ENCODE data around the gene LTBP1. TPM values are rescaled to one million over a fixed set of nuclear protein-coding genes. Genes with fewer than 3 reads are reported as not detected.

LTBP1 gene
- total and polyA plus RNA-seq, 2 of the 13 experiments (the other 11 are each of a cell fraction or from before 2014, with no cell fraction given), result 0.12 to 0.22 TPM

DNA sequence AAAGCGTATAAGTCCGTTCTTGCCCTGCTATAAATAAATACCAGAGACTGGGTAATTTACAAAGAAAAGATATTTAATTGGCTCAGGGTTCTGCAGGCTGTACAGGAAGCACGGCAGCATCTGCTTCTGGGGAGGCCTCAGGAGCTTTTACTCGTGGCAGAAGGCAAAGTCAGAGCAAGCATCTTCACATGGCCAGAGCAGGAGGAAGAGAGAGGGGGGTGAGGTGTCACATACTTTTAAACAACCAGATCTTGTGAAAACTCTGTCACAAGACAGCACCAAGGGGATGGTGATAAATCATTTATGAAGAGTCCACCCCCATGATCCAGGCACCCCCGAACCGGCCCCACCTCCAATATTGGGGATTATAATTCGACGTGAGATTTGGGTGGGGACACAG is 130.6 kb downstream of the LTBP1 start:
- H3K4me1 ChIP-seq (ENCODE audit: insufficient read depth, low read length), result no peaks in the 10 kb centered on the region
- no peak overlapping the region for H2AFZ ChIP-seq (ENCODE audit: low read length)
- no peak overlapping the region for H3K27ac ChIP-seq (ENCODE audit: extremely low read length, insufficient read depth, low read length)
- ChIA-PET POLR2A (no interaction called here), CTCF (ENCODE audit: low intra/inter-chr PET ratio, low total read pairs) (no interaction called here)
- intact Hi-C loops (cut with micrococcal nuclease; ENCODE audit: unreplicated experiment), result no loop called here
- H3K4me2 ChIP-seq (ENCODE audit: low read depth, low read length), result no peak overlapping the region
- in situ Hi-C loops (cut with HindIII; ENCODE audit: extremely low pct_ligation_motif_present, low pct_unique_long_range_greater_than_20kb), result no loop called here
- H3K36me3 ChIP-seq (replicated peaks in 1 of 2; ENCODE audit: control insufficient read depth in 1 of 2, insufficient read depth in 2 of 2, low read length in 2 of 2), result no peaks in the 10 kb centered on the region
- H3K27me3 ChIP-seq (ENCODE audit: control insufficient read depth in 1 of 2, insufficient read depth in 2 of 2, low read length in 2 of 2), result peaks cover 0 to 7% of the 10 kb centered on the region in 2 experiments; a peak in 2 of 5 replicates
- WGBS (ENCODE audit: low lambda C conversion rate), result 11% methylated on average over 8 of the region's 8 CpGs
- no peak for ATAC-seq
- no peaks in the 10 kb centered on the region for H3K79me2 ChIP-seq (ENCODE audit: insufficient read depth, low read length)
- BruUV-seq (replicated peaks), result no TSS peak
- no peak overlapping the region for H3K4me3 ChIP-seq (replicated peaks in 1 of 3; ENCODE audit: insufficient read depth in 1 of 3, low read depth in 2 of 3, low read length in 3 of 3)
- H3K9me3 ChIP-seq (ENCODE audit: low read length), result no peaks in the 10 kb centered on the region
- TF ChIP-seq, protein P1, sequence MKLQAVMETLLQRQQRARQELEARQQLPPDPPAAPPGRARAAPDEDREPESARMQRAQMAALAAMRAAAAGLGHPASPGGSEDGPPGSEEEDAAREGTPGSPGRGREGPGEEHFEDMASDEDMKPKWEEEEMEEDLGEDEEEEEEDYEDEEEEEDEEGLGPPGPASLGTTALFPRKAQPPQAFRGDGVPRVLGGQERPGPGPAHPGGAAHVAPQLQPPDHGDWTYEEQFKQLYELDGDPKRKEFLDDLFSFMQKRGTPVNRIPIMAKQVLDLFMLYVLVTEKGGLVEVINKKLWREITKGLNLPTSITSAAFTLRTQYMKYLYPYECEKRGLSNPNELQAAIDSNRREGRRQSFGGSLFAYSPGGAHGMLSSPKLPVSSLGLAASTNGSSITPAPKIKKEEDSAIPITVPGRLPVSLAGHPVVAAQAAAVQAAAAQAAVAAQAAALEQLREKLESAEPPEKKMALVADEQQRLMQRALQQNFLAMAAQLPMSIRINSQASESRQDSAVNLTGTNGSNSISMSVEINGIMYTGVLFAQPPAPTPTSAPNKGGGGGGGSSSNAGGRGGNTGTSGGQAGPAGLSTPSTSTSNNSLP (IDR thresholded peaks at IDR 0.05; ENCODE audit: low read depth, low read length), result no peak
- TF ChIP-seq SRSF4 (IDR thresholded peaks at IDR 0.05; ENCODE audit: low read depth, low read length, poor library complexity, severe bottlenecking) (no peak), ZNF558 (CRISPR knock-in tag; IDR thresholded peaks at IDR 0.05; ENCODE audit: borderline replicate concordance) (no peak), RFX5 (IDR thresholded peaks at IDR 0.05; ENCODE audit: low read depth, low read length) (no peak), SRSF9 (IDR thresholded peaks at IDR 0.05; ENCODE audit: borderline replicate concordance, insufficient read depth, low read depth, low read length, poor library complexity, severe bottlenecking) (no peak), ARHGAP35 (CRISPR knock-in tag; IDR thresholded peaks at IDR 0.05; ENCODE audit: borderline replicate concordance) (no peak), ZNF292 (CRISPR knock-in tag; IDR thresholded peaks at IDR 0.05; ENCODE audit: borderline replicate concordance, low read depth) (no peak), ZNF670 (CRISPR knock-in tag; IDR thresholded peaks at IDR 0.05; ENCODE audit: borderline replicate concordance) (no peak), ZNF274 (CRISPR knock-in tag; IDR thresholded peaks at IDR 0.05) (no peak), ATAD3A (CRISPR knock-in tag; IDR thresholded peaks at IDR 0.05) (no peak), MBD4 (IDR thresholded peaks at IDR 0.05; ENCODE audit: borderline replicate concordance, low read length) (no peak), TEAD2 (CRISPR knock-in tag; IDR thresholded peaks at IDR 0.05) (no peak), ASH2L (IDR thresholded peaks at IDR 0.05; ENCODE audit: insufficient read length, low read depth, low read length) (no peak), PITX1 (CRISPR knock-in tag; IDR thresholded peaks at IDR 0.05) (no peak)
- TF ChIP-seq, protein P2, sequence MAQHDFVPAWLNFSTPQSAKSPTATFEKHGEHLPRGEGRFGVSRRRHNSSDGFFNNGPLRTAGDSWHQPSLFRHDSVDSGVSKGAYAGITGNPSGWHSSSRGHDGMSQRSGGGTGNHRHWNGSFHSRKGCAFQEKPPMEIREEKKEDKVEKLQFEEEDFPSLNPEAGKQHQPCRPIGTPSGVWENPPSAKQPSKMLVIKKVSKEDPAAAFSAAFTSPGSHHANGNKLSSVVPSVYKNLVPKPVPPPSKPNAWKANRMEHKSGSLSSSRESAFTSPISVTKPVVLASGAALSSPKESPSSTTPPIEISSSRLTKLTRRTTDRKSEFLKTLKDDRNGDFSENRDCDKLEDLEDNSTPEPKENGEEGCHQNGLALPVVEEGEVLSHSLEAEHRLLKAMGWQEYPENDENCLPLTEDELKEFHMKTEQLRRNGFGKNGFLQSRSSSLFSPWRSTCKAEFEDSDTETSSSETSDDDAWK (CRISPR knock-in tag; IDR thresholded peaks at IDR 0.05), result no peak
- TF ChIP-seq, protein P3, sequence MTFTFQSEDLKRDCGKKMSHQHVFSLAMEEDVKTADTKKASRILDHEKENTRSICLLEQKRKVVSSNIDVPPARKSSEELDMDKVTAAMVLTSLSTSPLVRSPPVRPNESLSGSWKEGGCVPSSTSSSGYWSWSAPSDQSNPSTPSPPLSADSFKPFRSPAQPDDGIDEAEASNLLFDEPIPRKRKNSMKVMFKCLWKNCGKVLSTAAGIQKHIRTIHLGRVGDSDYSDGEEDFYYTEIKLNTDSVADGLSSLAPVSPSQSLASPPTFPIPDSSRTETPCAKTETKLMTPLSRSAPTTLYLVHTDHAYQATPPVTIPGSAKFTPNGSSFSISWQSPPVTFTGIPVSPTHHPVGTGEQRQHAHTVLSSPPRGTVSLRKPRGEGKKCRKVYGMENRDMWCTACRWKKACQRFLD (CRISPR knock-in tag; IDR thresholded peaks at IDR 0.05; ENCODE audit: borderline replicate concordance), result no peak
- no peak for FAIRE-seq
- no peaks in the 10 kb centered on the region for H4K20me1 ChIP-seq (ENCODE audit: insufficient read depth, low read length)
- no peak for DNase-seq (ENCODE audit: low spot score)
- H3K9ac ChIP-seq (ENCODE audit: insufficient read depth, low read depth, low read length), result no peak overlapping the region

Data from HepG2 (cell line).